B cell (primary cell): ENCODE data around the gene MLLT10. TPM values are rescaled to one million over a fixed set of nuclear protein-coding genes. Genes with fewer than 3 reads are reported as not detected.
"Not testable (repeated sequence)": the region's sequence is repeated elsewhere in the genome, so short reads cannot be mapped to it uniquely, and the experiment has no call there.

Source experiments
- ATAC-seq: fragments of 200-7000 bp; cut with Tn5 transposase; one replicate; pipeline ENCODE4 v1.10.0; 2021; ENCODE audit warnings: low read depth, mild to moderate bottlenecking, moderate number of reproducible peaks, moderate library complexity
- CTCF ChIA-PET: fragments of 350-600 bp; sonication (Branson Sonifier 250); formaldehyde crosslinking; loops from one replicate; lab custom pipeline; 2021; ENCODE audit warnings: antibody characterized with exemption, inconsistent platforms; lab: Charles Lee
- POLR2A ChIA-PET: fragments of 350-600 bp; sonication (Branson Sonifier 250); formaldehyde crosslinking; loops from one replicate; lab custom pipeline; 2021; ENCODE audit warnings: antibody characterized with exemption; lab: Charles Lee
- DNase-seq: peaks from one replicate; pipeline ENCODE4 v3.0.0; 2013
- H2AFZ ChIP-seq: 2 replicates; pipeline ENCODE4 v1.6.1; 2012; ENCODE audit warnings: mild to moderate bottlenecking, low read depth, low read length; ENCODE audit not compliant: insufficient read depth, poor library complexity, severe bottlenecking
- H3K27ac ChIP-seq, 2 donors: 1 replicate in 1 of 2; 2 replicates in 1 of 2; pipeline ENCODE4 v1.5.1; 2012 to 2013; ENCODE audit warnings: low read length in 2 of 2, mild to moderate bottlenecking in 2 of 2, moderate library complexity in 1 of 2
- H3K27me3 ChIP-seq, 4 experiments: fragments of 200-600 bp in 1 of 4; sonication (generic) in 1 of 4; replicated peaks in 1 of 4; 1 replicate in 2 of 4; 2 replicates in 2 of 4; pipeline versions ENCODE4 v1.6.1 to v1.7.0; 2013 to 2016; ENCODE audit warnings: low read length in 3 of 4, mild to moderate bottlenecking in 2 of 4, mixed read lengths in 1 of 4, moderate library complexity in 1 of 4; ENCODE audit not compliant: insufficient read depth in 4 of 4, control insufficient read depth in 3 of 4; ENCODE audit errors: control extremely low read depth in 1 of 4
- H3K36me3 ChIP-seq, 2 experiments: replicated peaks in 1 of 2; 1 replicate in 1 of 2; 2 replicates in 1 of 2; pipeline versions ENCODE4 v1.6.1 to v1.7.1; 2013; ENCODE audit warnings: low read length in 1 of 2; ENCODE audit not compliant: insufficient read depth in 2 of 2, control insufficient read depth in 1 of 2; ENCODE audit errors: control extremely low read depth in 1 of 2, extremely low read depth in 1 of 2
- H3K4me1 ChIP-seq, 2 donors: fragments of 200-600 bp in 1 of 2; sonication (generic) in 1 of 2; 1 replicate in 1 of 2; 2 replicates in 1 of 2; pipeline versions ENCODE4 v1.5.1 to v1.6.1; 2013 to 2017; ENCODE audit warnings: low read length in 2 of 2; ENCODE audit not compliant: control insufficient read depth in 2 of 2, insufficient read depth in 2 of 2
- H3K4me2 ChIP-seq: replicated peaks from 2 replicates; pipeline ENCODE3; 2012; ENCODE audit warnings: mild to moderate bottlenecking, low read depth, low read length; ENCODE audit not compliant: poor library complexity, severe bottlenecking
- H3K4me3 ChIP-seq, 5 experiments: fragments of 200-600 bp in 1 of 5; sonication (generic) in 1 of 5; 1 replicate in 3 of 5; 2 replicates in 2 of 5; pipeline versions ENCODE4 v1.5.1 to v1.7.0; 2011 to 2016; ENCODE audit warnings: low read length in 4 of 5, mild to moderate bottlenecking in 4 of 5, low read depth in 2 of 5, control low read depth in 1 of 5, moderate library complexity in 1 of 5; ENCODE audit not compliant: insufficient read depth in 1 of 5; ENCODE audit errors: control extremely low read depth in 1 of 5, extremely low read depth in 1 of 5
- H3K79me2 ChIP-seq: fragments of 200-600 bp; sonication (generic); one replicate; pipeline ENCODE4 v1.6.0; 2016; ENCODE audit warnings: low read length; ENCODE audit not compliant: control insufficient read depth, insufficient read depth
- H3K9ac ChIP-seq: fragments of 200-600 bp; sonication (generic); 2 replicates; pipeline ENCODE4 v1.6.1; 2017; ENCODE audit warnings: mild to moderate bottlenecking, low read length, moderate library complexity
- H3K9me3 ChIP-seq, 3 donors: one replicate each; pipeline versions ENCODE4 v1.6.1 to v1.7.1; 2013; ENCODE audit warnings: low read length in 2 of 3; ENCODE audit not compliant: control insufficient read depth in 2 of 3, insufficient read depth in 1 of 3; ENCODE audit errors: control extremely low read depth in 1 of 3
- H4K20me1 ChIP-seq: 2 replicates; pipeline ENCODE4 v1.6.0; 2012; ENCODE audit warnings: mild to moderate bottlenecking, low read length; ENCODE audit not compliant: insufficient read depth, control insufficient read depth, poor library complexity, severe bottlenecking
- H3K27ac Mint-ChIP-seq: one replicate; pipeline ENCODE4 v1.8.0; 2021; ENCODE audit warnings: mixed read lengths
- H3K27me3 Mint-ChIP-seq: one replicate; pipeline ENCODE4 v1.8.0; 2021; ENCODE audit warnings: mixed read lengths
- H3K4me1 Mint-ChIP-seq: one replicate; pipeline ENCODE4 v1.8.0; 2021; ENCODE audit warnings: mixed read lengths
- H3K4me3 Mint-ChIP-seq: one replicate; pipeline ENCODE4 v1.8.0; 2021; ENCODE audit warnings: mixed read lengths
- H3K9me3 Mint-ChIP-seq: one replicate; pipeline ENCODE4 v1.8.0; 2022; ENCODE audit warnings: mixed read lengths; ENCODE audit not compliant: insufficient read depth
- EZH2 ChIP-seq: IDR thresholded peaks from 2 replicates; pipeline ENCODE4 v1.6.1; 2012; ENCODE audit warnings: borderline replicate concordance, low read depth, mild to moderate bottlenecking, moderate library complexity, low read length; ENCODE audit not compliant: insufficient read depth, poor library complexity, severe bottlenecking
- WGBS: methylation state at CpG from one replicate; pipeline ENCODE4 v1.1.5; 2013; ENCODE audit warnings: missing lambda C conversion rate; ENCODE audit not compliant: insufficient coverage; 5-methylcytosine and 5-hydroxymethylcytosine counted together
- intact Hi-C: fragments of 100-400 bp; cut with micrococcal nuclease; formaldehyde crosslinking; loops from one replicate; pipeline ENCODE4 v1.10.0; 2022
- polyA plus RNA-seq: library from polyadenylated mRNA; depleted of rRNA; stranded (reverse); fragments of >200 nt; gene quantifications from 2 replicates; pipeline ENCODE4 v1.2.3, GENCODE V29; 2012
- total RNA-seq, 2 donors: library from RNA; stranded (reverse); fragments of 120-200 nt in 1 of 2; gene quantifications; 1 replicate in 1 of 2; 2 replicates in 1 of 2; pipeline versions ENCODE4 v1.2.3 to v1.2.4, GENCODE V29; 2013 to 2022
- TF ChIP-seq, protein P1 (sequence below): fragments of 200-600 bp; IDR thresholded peaks from one replicate; pipeline ENCODE4 v1.8.0; 2022; ENCODE audit warnings: antibody characterized with exemption, mild to moderate bottlenecking

Gene MLLT10
- total and polyA plus RNA-seq, 2 donors (not counting 1 experiment from before 2014, with no cell fraction given) = 21.7 to 70.5 TPM

DNA sequence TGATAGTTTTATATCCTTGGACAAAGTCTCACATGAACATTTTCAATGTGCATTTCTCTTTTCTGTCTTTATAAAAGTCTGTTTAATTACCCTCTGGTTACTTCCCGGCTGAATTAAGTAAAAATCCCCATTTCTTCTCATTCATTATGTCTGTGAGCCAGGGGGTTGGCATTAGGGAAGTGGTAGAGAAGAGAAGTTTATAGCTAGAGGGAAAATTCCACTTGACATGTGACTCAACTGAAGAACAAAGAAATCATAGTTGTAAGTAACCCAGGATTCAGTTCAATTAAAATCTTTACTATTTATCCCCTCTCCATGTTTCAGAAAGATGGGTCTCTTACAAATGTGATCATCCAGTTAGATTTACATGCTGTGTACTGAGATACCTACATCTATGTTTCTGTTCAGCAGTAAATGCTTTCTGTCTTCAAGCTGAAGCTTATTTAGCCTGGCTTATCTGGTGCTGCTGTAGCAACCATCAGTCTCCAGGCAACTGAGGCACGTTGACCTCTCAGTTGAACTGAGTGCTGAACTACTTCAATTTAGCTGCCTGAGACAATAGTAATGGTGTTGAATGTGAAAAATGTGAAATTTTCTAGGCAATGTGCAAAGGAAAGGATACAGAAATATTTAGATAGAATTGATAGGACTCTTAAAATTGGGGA is 181.6 kb downstream of the MLLT10 start:
- ATAC-seq (no peak), DNase-seq (no peak)
- no peaks in the 10 kb centered on the region for H3K9me3 ChIP-seq
- H3K27me3 ChIP-seq = no peaks in the 10 kb centered on the region
- H3K79me2 ChIP-seq = peaks cover 13% of the 10 kb centered on the region
- POLR2A ChIA-PET = no interaction called here
- H3K9ac ChIP-seq = no peak overlapping the region
- H2AFZ ChIP-seq = no peak overlapping the region
- Mint-ChIP-seq H3K9me3 (no peaks in the 10 kb centered on the region), H3K27me3 (no peaks in the 10 kb centered on the region), H3K4me3 (no peak overlapping the region), H3K4me1 (peaks cover 11% of the 10 kb centered on the region), H3K27ac (no peak overlapping the region)
- CTCF ChIA-PET = interaction anchor here (0.6 kb wide), 1 partner anchor 872 kb away, joined by 3 read pairs; no protein-coding TSS in a partner anchor
- 100% methylated on average over 1 of the region's 2 CpGs for WGBS
- TF ChIP-seq EZH2 = no peak
- TF ChIP-seq, protein P1, sequence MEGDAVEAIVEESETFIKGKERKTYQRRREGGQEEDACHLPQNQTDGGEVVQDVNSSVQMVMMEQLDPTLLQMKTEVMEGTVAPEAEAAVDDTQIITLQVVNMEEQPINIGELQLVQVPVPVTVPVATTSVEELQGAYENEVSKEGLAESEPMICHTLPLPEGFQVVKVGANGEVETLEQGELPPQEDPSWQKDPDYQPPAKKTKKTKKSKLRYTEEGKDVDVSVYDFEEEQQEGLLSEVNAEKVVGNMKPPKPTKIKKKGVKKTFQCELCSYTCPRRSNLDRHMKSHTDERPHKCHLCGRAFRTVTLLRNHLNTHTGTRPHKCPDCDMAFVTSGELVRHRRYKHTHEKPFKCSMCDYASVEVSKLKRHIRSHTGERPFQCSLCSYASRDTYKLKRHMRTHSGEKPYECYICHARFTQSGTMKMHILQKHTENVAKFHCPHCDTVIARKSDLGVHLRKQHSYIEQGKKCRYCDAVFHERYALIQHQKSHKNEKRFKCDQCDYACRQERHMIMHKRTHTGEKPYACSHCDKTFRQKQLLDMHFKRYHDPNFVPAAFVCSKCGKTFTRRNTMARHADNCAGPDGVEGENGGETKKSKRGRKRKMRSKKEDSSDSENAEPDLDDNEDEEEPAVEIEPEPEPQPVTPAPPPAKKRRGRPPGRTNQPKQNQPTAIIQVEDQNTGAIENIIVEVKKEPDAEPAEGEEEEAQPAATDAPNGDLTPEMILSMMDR = no peak
- intact Hi-C loops = no loop called here
- no peak overlapping the region for H3K27ac ChIP-seq
- peaks cover 3% of the 10 kb centered on the region for H4K20me1 ChIP-seq
- no peak overlapping the region for H3K4me2 ChIP-seq
- H3K4me3 ChIP-seq = no peak overlapping the region
- peaks cover 6 to 24% of the 10 kb centered on the region in 2 experiments for H3K36me3 ChIP-seq
- peaks cover 7 to 8% of the 10 kb centered on the region in 2 donors for H3K4me1 ChIP-seq

DNA sequence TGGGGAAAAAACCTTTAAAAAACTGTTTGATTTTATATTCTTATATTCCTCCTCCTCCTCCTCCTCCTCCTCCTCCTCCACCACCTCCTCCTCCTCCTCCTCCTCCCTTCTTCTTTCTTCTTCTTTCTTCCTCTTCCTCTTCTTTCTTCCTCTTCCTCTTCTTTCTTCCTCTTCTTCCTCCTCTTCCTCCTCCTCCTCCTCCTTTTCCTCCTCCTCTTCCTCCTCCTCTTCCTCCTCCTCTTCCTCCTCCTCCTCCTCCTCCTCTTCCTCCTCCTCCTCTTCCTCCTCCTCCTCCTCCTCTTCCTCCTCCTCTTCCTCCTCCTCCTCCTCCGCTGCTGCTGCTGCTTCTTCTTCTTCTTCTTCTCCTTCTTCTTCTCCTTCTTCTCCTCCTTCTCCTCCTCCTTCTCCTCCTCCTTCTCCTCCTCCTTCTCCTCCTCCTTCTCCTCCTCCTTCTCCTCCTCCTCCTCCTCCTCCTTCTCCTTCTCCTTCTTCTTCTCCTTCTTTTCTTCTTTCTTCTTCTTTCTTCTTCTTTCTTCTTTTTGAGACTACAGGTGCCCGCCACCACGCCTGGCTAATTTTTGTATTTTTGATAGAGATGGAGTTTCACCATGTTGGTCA is 183.5 kb downstream of the MLLT10 start:
- H3K79me2 ChIP-seq, H2AFZ ChIP-seq, CTCF ChIA-PET, H3K4me1 ChIP-seq, H4K20me1 ChIP-seq, H3K4me1 Mint-ChIP-seq, ATAC-seq, H3K4me3 Mint-ChIP-seq, intact Hi-C loops, H3K27me3 ChIP-seq, POLR2A ChIA-PET, H3K9ac ChIP-seq, H3K27ac Mint-ChIP-seq, H3K4me2 ChIP-seq, H3K27ac ChIP-seq, H3K9me3 ChIP-seq, H3K4me3 ChIP-seq, H3K27me3 Mint-ChIP-seq, H3K9me3 Mint-ChIP-seq, DNase-seq: not testable (repeated sequence)
- WGBS = 100% methylated on average over 1 of the region's 3 CpGs
- H3K36me3 ChIP-seq = peaks cover 6 to 24% of the 10 kb centered on the region in 2 experiments
